HTR-8/SVneo (cell line): ENCODE data around the gene SLC7A6.

Experiments used
- DNase-seq: peaks from one replicate; pipeline ENCODE4 v3.0.0; 2011; ENCODE audit warnings: low spot score, mixed read lengths; ENCODE audit not compliant: insufficient read length
- FAIRE-seq: peaks from 2 replicates; lab custom pipeline; 2011; peaks lifted over from hg19 to GRCh38; lab: Jason Lieb, UNC

Gene SLC7A6

GRCh38 chr16:68234188-68235107, 29.9 kb upstream of the SLC7A6 start:
- FAIRE-seq, result no peak
- DNase-seq, result no peak

- DNase-seq, result no peak
- no peak for FAIRE-seq
Measured at GRCh38 chr16:68235108-68235886, 29.0 kb upstream of the SLC7A6 start.

- FAIRE-seq (no peak), DNase-seq (no peak)
Measured at GRCh38 chr16:68235887-68236136, 28.5 kb upstream of the SLC7A6 start, which contains the start of gene ESRP2. Gene ESRP2 (minus strand): TSS chr16:68236127. CDS start chr16:68236045, 82 bp downstream.

GRCh38 chr16:68236137-68236825, 28.0 kb upstream of the SLC7A6 start:
- no peak for DNase-seq
- FAIRE-seq, result peak; percentile 20

- DNase-seq (no peak), FAIRE-seq (no peak)
Measured at GRCh38 chr16:68236826-68237242, 27.5 kb upstream of the SLC7A6 start.

- peak; percentile 99 for DNase-seq
- peak; percentile 99 for FAIRE-seq
Measured at GRCh38 chr16:68237243-68238028, 26.9 kb upstream of the SLC7A6 start.

- DNase-seq, result no peak
- FAIRE-seq, result no peak
Measured at GRCh38 chr16:68238029-68238345, 26.3 kb upstream of the SLC7A6 start.

- no peak for FAIRE-seq
Measured at GRCh38 chr16:68242085-68242484, 22.2 kb upstream of the SLC7A6 start.

GRCh38 chr16:68242926-68243858, 21.1 kb upstream of the SLC7A6 start:
- no peak for FAIRE-seq

More at GRCh38 chr16:68242085-68242484, 22.2 kb upstream of the SLC7A6 start:
- DNase-seq, result no peak

GRCh38 chr16:68244481-68244902, 19.8 kb upstream of the SLC7A6 start:
- no peak for FAIRE-seq
- no peak for DNase-seq

More at GRCh38 chr16:68242926-68243858, 21.1 kb upstream of the SLC7A6 start:
- DNase-seq, result no peak

- peak; percentile 93 for FAIRE-seq
Measured at GRCh38 chr16:68244903-68245853, 19.1 kb upstream of the SLC7A6 start, which contains the start of gene PLA2G15. Gene PLA2G15 (plus strand): TSS chr16:68245373. CDS start chr16:68245427, 54 bp downstream.

GRCh38 chr16:68246121-68246520, 18.2 kb upstream of the SLC7A6 start:
- DNase-seq (no peak), FAIRE-seq (no peak)

More at GRCh38 chr16:68244903-68245853, 19.1 kb upstream of the SLC7A6 start, which contains the start of gene PLA2G15:
- DNase-seq, result peak; percentile 94

GRCh38 chr16:68246666-68247065, 17.7 kb upstream of the SLC7A6 start:
- DNase-seq (no peak), FAIRE-seq (peak; percentile 33)

GRCh38 chr16:68247400-68247799, 16.9 kb upstream of the SLC7A6 start:
- FAIRE-seq, result no peak

GRCh38 chr16:68247932-68248331, 16.4 kb upstream of the SLC7A6 start:
- no peak for DNase-seq
- no peak for FAIRE-seq

More at GRCh38 chr16:68247400-68247799, 16.9 kb upstream of the SLC7A6 start:
- DNase-seq, result no peak

- FAIRE-seq (no peak), DNase-seq (no peak)
Measured at GRCh38 chr16:68249371-68249770, 15.0 kb upstream of the SLC7A6 start.

GRCh38 chr16:68250951-68251350, 13.4 kb upstream of the SLC7A6 start:
- FAIRE-seq (no peak), DNase-seq (no peak)
